Astrocyte of the cerebellum (primary cell): ENCODE data around the gene LMLN.
"Not testable (repeated sequence)": the region's sequence is repeated elsewhere in the genome, so short reads cannot be mapped to it uniquely, and the experiment has no call there.

Source experiments
- DNase-seq: peaks from one replicate; pipeline ENCODE4 v3.0.0-alpha.2; 2011; ENCODE audit warnings: low read depth
- H3K4me3 ChIP-seq: 2 replicates; pipeline ENCODE4 v1.5.1; 2011; ENCODE audit warnings: mild to moderate bottlenecking, low read depth, low read length, moderate library complexity
- CTCF ChIP-seq: IDR thresholded peaks from 2 replicates; pipeline ENCODE4 v1.5.1; 2012; ENCODE audit warnings: low read length, low read depth, moderate library complexity, mild to moderate bottlenecking; ENCODE audit errors: missing control alignments
- in situ Hi-C: cut with HindIII; loops from 2 replicates; pipeline ENCODE4 v1.10.0; 2017; ENCODE audit warnings: low sequenced_read_pairs

Gene LMLN

DNA sequence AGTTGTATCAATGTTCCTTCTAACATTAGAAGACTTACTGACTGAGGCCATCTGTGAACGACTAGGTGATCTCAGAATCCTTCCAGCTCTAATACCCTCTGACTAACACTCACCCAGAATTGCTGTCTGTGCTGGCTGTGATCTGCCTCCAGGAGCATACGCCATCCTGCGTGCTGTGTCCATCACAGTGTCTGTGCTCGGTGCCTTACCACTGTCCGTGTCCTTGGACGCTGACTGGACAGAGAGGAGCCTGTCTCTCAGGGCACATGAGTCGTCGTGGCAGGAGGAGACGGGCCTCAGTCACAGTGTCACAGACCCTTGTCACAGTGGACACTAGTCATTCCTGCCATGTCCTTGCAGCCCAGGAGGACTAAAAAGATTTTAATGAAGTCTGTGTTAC, 83.1 kb downstream of the LMLN start:
- TF ChIP-seq CTCF = no peak
- H3K4me3 ChIP-seq = no peak overlapping the region
- DNase-seq = no peak
- in situ Hi-C loops = no loop called here

DNA sequence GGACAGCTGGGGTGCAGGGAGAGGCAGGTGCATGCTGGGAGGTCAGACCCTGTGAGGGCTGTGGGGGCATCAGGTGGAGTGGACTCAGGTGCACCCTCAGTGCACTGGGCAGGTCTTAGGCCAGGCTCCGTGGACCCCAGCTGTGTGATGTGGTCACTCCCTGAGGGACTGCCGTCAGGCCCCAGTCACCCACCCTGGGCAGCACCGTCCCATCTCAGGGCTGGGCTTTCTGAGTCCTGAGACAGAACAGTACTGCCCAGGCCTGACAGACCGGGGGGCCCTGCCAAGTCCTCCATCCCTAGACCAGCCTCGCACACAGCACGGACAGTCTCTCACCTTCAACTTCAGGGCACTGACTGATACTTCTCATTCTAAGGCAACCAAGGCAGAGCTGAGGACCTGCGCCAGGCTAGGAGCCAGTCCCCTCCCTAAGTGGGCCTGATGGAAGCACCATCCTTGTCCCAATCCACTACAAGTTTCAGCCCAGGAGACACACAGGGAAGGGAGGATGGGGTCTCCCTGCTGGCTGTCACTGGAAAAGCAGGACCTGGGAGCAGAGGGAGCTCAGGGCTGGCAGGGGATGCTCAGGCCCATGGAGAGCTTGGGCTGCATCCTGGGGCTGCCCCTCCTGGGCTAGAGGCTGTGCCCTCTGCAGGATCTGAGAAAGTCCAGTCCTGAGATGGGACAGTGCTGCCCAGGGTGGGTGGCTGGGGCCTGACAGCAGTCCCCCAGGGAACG, 86.3 kb downstream of the LMLN start:
- no peak overlapping the region for H3K4me3 ChIP-seq
- no peak for TF ChIP-seq CTCF
- in situ Hi-C loops = no loop called here
- no peak for DNase-seq

- TF ChIP-seq CTCF = no peak
- in situ Hi-C loops = no loop called here
- DNase-seq = no peak
Measured at GRCh38 chr3:198048445-198048844, 88.4 kb downstream of the LMLN start.

GRCh38 chr3:198051836-198052235, 91.8 kb downstream of the LMLN start:
- no peak overlapping the region for H3K4me3 ChIP-seq
- no peak for TF ChIP-seq CTCF
- DNase-seq = no peak
- in situ Hi-C loops = no loop called here

More at GRCh38 chr3:198048445-198048844, 88.4 kb downstream of the LMLN start:
- H3K4me3 ChIP-seq = no peak overlapping the region

- H3K4me3 ChIP-seq, DNase-seq, in situ Hi-C loops: not testable (repeated sequence)
Measured at GRCh38 chr3:198053462-198053861, 93.4 kb downstream of the LMLN start.

- in situ Hi-C loops = loop anchor here (5.0 kb wide), 1 partner anchor 39 kb away; no protein-coding TSS in a partner anchor
- no peak for TF ChIP-seq CTCF
- no peak for DNase-seq
- no peak overlapping the region for H3K4me3 ChIP-seq
Measured at GRCh38 chr3:198061119-198062067, 101.4 kb downstream of the LMLN start.
